Lower leg skin (tissue), 3 donors: ENCODE results near the gene BABAM2.

Experiments
- CTCF ChIP-seq, 3 donors: fragments of 450-650 bp; IDR thresholded peaks; one replicate each; pipeline ENCODE4 v1.5.1; 2016; ENCODE audit warnings: antibody characterized with exemption in 3 of 3, mild to moderate bottlenecking in 3 of 3, moderate library complexity in 2 of 3
- POLR2A ChIP-seq, 2 donors: fragments of 450-650 bp; IDR thresholded peaks; one replicate each; pipeline ENCODE4 v1.6.1; 2016 to 2017; ENCODE audit warnings: antibody characterized with exemption in 2 of 2, mild to moderate bottlenecking in 1 of 2, moderate library complexity in 1 of 2

GRCh38 chr2:28187186-28187585 lies 296.7 kb downstream of the BABAM2 start:
- no peak for TF ChIP-seq POLR2A (IDR thresholded peaks at IDR 0.05)
- no peak for TF ChIP-seq CTCF (IDR thresholded peaks at IDR 0.05)
